Sigmoid colon (tissue), 4 donors: Measurements from ENCODE around the gene EPB41L4A.

ENCODE experiments used
- EP300 ChIP-seq, 4 donors: sonication (generic); formaldehyde crosslinking; IDR thresholded peaks; one replicate each; pipeline ENCODE4 v1.6.1; 2017; ENCODE audit warnings: antibody characterized with exemption in 4 of 4
- POLR2A ChIP-seq, 2 donors: fragments of 450-650 bp; IDR thresholded peaks; one replicate each; pipeline ENCODE4 v1.6.1; 2016; ENCODE audit warnings: antibody characterized with exemption in 2 of 2, mild to moderate bottlenecking in 2 of 2, moderate library complexity in 2 of 2
- POLR2AphosphoS5 ChIP-seq, 4 donors: sonication (generic); formaldehyde crosslinking; IDR thresholded peaks; one replicate each; pipeline ENCODE4 v1.6.1; 2017; ENCODE audit warnings: antibody characterized with exemption in 4 of 4
- TF ChIP-seq, protein P1 (sequence below), 4 experiments: fragments of 450-650 bp in 3 of 4; fragments of 200-600 bp in 1 of 4; IDR thresholded peaks; one replicate each; pipeline ENCODE4 v1.5.1; 2016 to 2019; ENCODE audit warnings: antibody characterized with exemption in 4 of 4, mild to moderate bottlenecking in 3 of 4, moderate library complexity in 2 of 4

DNA sequence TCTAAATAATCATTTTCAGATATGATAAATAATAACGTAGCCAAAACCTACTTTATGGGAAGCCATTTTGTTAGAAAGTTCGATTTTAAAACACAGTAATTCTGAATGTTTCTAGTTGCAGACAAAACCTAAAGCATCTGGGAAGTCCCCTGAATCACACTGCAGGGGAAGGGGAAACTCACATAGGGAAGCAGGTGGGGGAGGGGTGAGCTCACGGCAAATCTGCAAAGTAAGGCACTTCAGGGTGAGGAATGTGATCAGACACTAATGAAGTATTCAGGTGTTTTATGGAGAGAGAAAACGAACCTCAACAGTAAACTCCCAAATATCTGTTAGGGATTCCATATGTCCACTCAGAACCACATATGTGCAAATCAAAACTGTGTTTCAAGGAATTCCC is 70.7 kb downstream of the EPB41L4A start:
- TF ChIP-seq, protein P1, sequence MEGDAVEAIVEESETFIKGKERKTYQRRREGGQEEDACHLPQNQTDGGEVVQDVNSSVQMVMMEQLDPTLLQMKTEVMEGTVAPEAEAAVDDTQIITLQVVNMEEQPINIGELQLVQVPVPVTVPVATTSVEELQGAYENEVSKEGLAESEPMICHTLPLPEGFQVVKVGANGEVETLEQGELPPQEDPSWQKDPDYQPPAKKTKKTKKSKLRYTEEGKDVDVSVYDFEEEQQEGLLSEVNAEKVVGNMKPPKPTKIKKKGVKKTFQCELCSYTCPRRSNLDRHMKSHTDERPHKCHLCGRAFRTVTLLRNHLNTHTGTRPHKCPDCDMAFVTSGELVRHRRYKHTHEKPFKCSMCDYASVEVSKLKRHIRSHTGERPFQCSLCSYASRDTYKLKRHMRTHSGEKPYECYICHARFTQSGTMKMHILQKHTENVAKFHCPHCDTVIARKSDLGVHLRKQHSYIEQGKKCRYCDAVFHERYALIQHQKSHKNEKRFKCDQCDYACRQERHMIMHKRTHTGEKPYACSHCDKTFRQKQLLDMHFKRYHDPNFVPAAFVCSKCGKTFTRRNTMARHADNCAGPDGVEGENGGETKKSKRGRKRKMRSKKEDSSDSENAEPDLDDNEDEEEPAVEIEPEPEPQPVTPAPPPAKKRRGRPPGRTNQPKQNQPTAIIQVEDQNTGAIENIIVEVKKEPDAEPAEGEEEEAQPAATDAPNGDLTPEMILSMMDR (IDR thresholded peaks at IDR 0.05) = no peak
- TF ChIP-seq POLR2A (IDR thresholded peaks at IDR 0.05) (no peak), EP300 (IDR thresholded peaks at IDR 0.05) (no peak), POLR2AphosphoS5 (IDR thresholded peaks at IDR 0.05) (no peak)
